Stimulated activated CD4-positive, alpha-beta T cell treated with anti-CD3 and anti-CD28 coated beads, Interleukin-2, amount 100 ng/mL, for 4 hours (primary cell): ENCODE results near the gene NPLOC4.
A peak's percentile ranks its signal among the peaks of the same experiment; 100 is the strongest.

ENCODE experiments used
- DNase-seq: peaks from one replicate; pipeline ENCODE4 v3.0.0-alpha.2; 2020; ENCODE audit warnings: low read depth

Gene NPLOC4

GRCh38 chr17:81583589-81584342 lies 53.1 kb downstream of the NPLOC4 start:
- DNase-seq, result no peak

- no peak for DNase-seq
Measured at GRCh38 chr17:81582749-81583148, 54.2 kb downstream of the NPLOC4 start.

GRCh38 chr17:81582341-81582740 lies 54.6 kb downstream of the NPLOC4 start:
- DNase-seq, result no peak

GRCh38 chr17:81581758-81582157 lies 55.2 kb downstream of the NPLOC4 start:
- no peak for DNase-seq

- no peak for DNase-seq
Measured at GRCh38 chr17:81580481-81580880, 56.4 kb downstream of the NPLOC4 start.

GRCh38 chr17:81579821-81580321 lies 57.0 kb downstream of the NPLOC4 start:
- DNase-seq, result no peak

- no peak for DNase-seq
Measured at GRCh38 chr17:81579298-81579697, 57.6 kb downstream of the NPLOC4 start.

GRCh38 chr17:81578561-81579225 lies 58.2 kb downstream of the NPLOC4 start:
- peak; percentile 15 for DNase-seq

GRCh38 chr17:81578038-81578441 lies 58.9 kb downstream of the NPLOC4 start:
- no peak for DNase-seq

GRCh38 chr17:81577278-81578000 lies 59.5 kb downstream of the NPLOC4 start:
- no peak for DNase-seq

- no peak for DNase-seq
Measured at GRCh38 chr17:81576621-81577277, 60.2 kb downstream of the NPLOC4 start.

GRCh38 chr17:81575836-81576235 lies 61.1 kb downstream of the NPLOC4 start:
- DNase-seq, result no peak

GRCh38 chr17:81574643-81574956 lies 62.3 kb downstream of the NPLOC4 start:
- DNase-seq, result no peak

- DNase-seq, result no peak
Measured at GRCh38 chr17:81573794-81574642, 62.9 kb downstream of the NPLOC4 start.

GRCh38 chr17:81572563-81573168 lies 64.2 kb downstream of the NPLOC4 start:
- no peak for DNase-seq

- DNase-seq, result no peak
Measured at GRCh38 chr17:81570964-81571363, 65.9 kb downstream of the NPLOC4 start.

GRCh38 chr17:81569986-81570514 lies 66.9 kb downstream of the NPLOC4 start:
- no peak for DNase-seq

- no peak for DNase-seq
Measured at GRCh38 chr17:81568416-81568815, 68.5 kb downstream of the NPLOC4 start.

- DNase-seq, result no peak
Measured at GRCh38 chr17:81567191-81567590, 69.7 kb downstream of the NPLOC4 start.

- no peak for DNase-seq
Measured at GRCh38 chr17:81566461-81567126, 70.3 kb downstream of the NPLOC4 start.
